Activated CD4-positive, alpha-beta T cell treated with anti-CD3 and anti-CD28 coated beads for 1 hour (primary cell): ENCODE measurements around the gene CCN5.
"Not testable (repeated sequence)": the region's sequence is repeated elsewhere in the genome, so short reads cannot be mapped to it uniquely, and the experiment has no call there.

Experiments
- DNase-seq: peaks from one replicate; pipeline ENCODE4 v3.0.0-alpha.2; 2020

CCN5 gene

GRCh38 chr20:44762466-44763140 lies 47.4 kb downstream of the CCN5 start:
- no peak for DNase-seq

GRCh38 chr20:44763798-44764197 lies 48.6 kb downstream of the CCN5 start:
- not testable (repeated sequence) for DNase-seq

- no peak for DNase-seq
Measured at GRCh38 chr20:44765091-44765490, 49.9 kb downstream of the CCN5 start.

- no peak for DNase-seq
Measured at GRCh38 chr20:44765701-44766347, 50.7 kb downstream of the CCN5 start.

- no peak for DNase-seq
Measured at GRCh38 chr20:44768256-44768655, 53.1 kb downstream of the CCN5 start.

GRCh38 chr20:44768854-44769480 lies 53.8 kb downstream of the CCN5 start:
- no peak for DNase-seq

- no peak for DNase-seq
Measured at GRCh38 chr20:44769481-44769863, 54.3 kb downstream of the CCN5 start.

GRCh38 chr20:44770484-44771171 lies 55.5 kb downstream of the CCN5 start:
- DNase-seq = no peak

GRCh38 chr20:44771172-44771535 lies 56.0 kb downstream of the CCN5 start:
- no peak for DNase-seq

- DNase-seq = no peak
Measured at GRCh38 chr20:44772636-44773035, 57.5 kb downstream of the CCN5 start.

- DNase-seq = no peak
Measured at GRCh38 chr20:44773070-44773829, 58.1 kb downstream of the CCN5 start.

GRCh38 chr20:44776980-44777379 lies 61.8 kb downstream of the CCN5 start:
- DNase-seq = no peak
